Endothelial cell (in vitro differentiated cells): ENCODE results near the gene ZNF681. TPM values are rescaled to one million over a fixed set of nuclear protein-coding genes. Genes with fewer than 3 reads are reported as not detected.

Experiments
- DNase-seq: peaks from one replicate; pipeline ENCODE4 v3.0.0; 2021; ENCODE audit warnings: low spot score
- H3K27ac Mint-ChIP-seq: one replicate; pipeline ENCODE4 v1.8.0; 2021; ENCODE audit warnings: mixed read lengths, inconsistent platforms; ENCODE audit not compliant: unreplicated experiment
- H3K27me3 Mint-ChIP-seq: one replicate; pipeline ENCODE4 v1.8.0; 2021; ENCODE audit warnings: mild to moderate bottlenecking, moderate library complexity, mixed read lengths, inconsistent platforms; ENCODE audit not compliant: unreplicated experiment
- H3K36me3 Mint-ChIP-seq: one replicate; pipeline ENCODE4 v1.8.0; 2021; ENCODE audit warnings: mild to moderate bottlenecking, low read depth, mixed read lengths, inconsistent platforms; ENCODE audit not compliant: unreplicated experiment
- H3K4me1 Mint-ChIP-seq: one replicate; pipeline ENCODE4 v1.8.0; 2021; ENCODE audit warnings: mild to moderate bottlenecking, mixed read lengths, inconsistent platforms; ENCODE audit not compliant: unreplicated experiment
- H3K4me3 Mint-ChIP-seq: one replicate; pipeline ENCODE4 v1.8.0; 2021; ENCODE audit warnings: mild to moderate bottlenecking, mixed read lengths, inconsistent platforms; ENCODE audit not compliant: unreplicated experiment
- H3K9me3 Mint-ChIP-seq: one replicate; pipeline ENCODE4 v1.8.0; 2021; ENCODE audit warnings: mixed read lengths, inconsistent platforms; ENCODE audit not compliant: unreplicated experiment
- CTCF ChIP-seq: fragments of 200-600 bp; sonication (generic); IDR thresholded peaks from one replicate; pipeline ENCODE4 v1.5.0; 2021; ENCODE audit warnings: antibody characterized with exemption; ENCODE audit not compliant: unreplicated experiment
- long read RNA-seq: library from polyadenylated mRNA; unstranded; transcript quantifications from one replicate; pipeline ENCODE4 v2.0.0, GENCODE V29; 2020; ENCODE audit not compliant: unreplicated experiment
- total RNA-seq: library from RNA; stranded (reverse); fragmentation: NEBNext Ultra II Directional; extraction: Animal tissue kit (Norgen Biotek cat#: 25700); gene quantifications from one replicate; pipeline ENCODE4 v1.2.1, GENCODE V29; 2021; ENCODE audit not compliant: unreplicated experiment

ZNF681 gene
- total RNA-seq: 6.4 TPM
- long read RNA-seq: 0 reads

GRCh38 chr19:23758187-23759074, at the start of gene ZNF681:
Gene ZNF681, minus strand, starts transcription at chr19:23758891. Its CDS starts 142 bp downstream, at chr19:23758749.
- Mint-ChIP-seq H3K27me3 (peaks cover 1% of the 10 kb centered on the region), H3K27ac (peak within 1 kb of the TSS; percentile 94), H3K36me3 (peaks cover 10% of the 10 kb centered on the region), H3K4me1 (no peaks in the 10 kb centered on the region), H3K4me3 (peak within 1 kb of the TSS; percentile 96), H3K9me3 (no peaks in the 10 kb centered on the region)
- DNase-seq: peak; percentile 82
- TF ChIP-seq CTCF: peak; percentile 40

DNA sequence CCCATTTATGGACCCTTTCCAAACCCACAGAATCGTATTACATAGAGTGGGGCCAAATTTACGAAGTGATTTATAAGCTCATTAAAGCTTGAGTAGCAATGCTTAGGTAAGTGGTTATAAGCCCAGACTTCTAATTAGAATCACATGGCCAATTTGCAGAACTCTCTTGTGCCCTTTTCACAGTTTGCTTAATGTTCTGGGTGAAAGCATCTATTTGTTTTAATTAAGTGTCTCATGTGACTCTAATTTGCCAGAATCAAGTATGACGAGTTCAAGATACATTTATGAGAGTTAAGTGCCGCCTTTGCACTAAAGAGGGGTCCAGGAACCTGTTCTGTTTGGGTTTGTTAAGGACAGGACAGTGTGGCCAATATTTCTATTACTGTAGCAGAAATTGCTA, 46.0 kb upstream of the ZNF681 start:
- no peak for TF ChIP-seq CTCF
- Mint-ChIP-seq H3K27me3 (no peaks in the 10 kb centered on the region), H3K4me3 (no peak overlapping the region), H3K4me1 (no peaks in the 10 kb centered on the region), H3K27ac (no peak overlapping the region), H3K36me3 (peaks cover 5% of the 10 kb centered on the region), H3K9me3 (no peaks in the 10 kb centered on the region)
- DNase-seq: no peak

- Mint-ChIP-seq H3K4me1 (peaks cover 5% of the 10 kb centered on the region), H3K36me3 (peaks cover 4% of the 10 kb centered on the region), H3K4me3 (no peak overlapping the region), H3K27me3 (no peaks in the 10 kb centered on the region), H3K9me3 (no peaks in the 10 kb centered on the region), H3K27ac (no peak overlapping the region)
- no peak for DNase-seq
- no peak for TF ChIP-seq CTCF
Measured at GRCh38 chr19:23802290-23802689, 43.6 kb upstream of the ZNF681 start.

- H3K27ac Mint-ChIP-seq: no peak overlapping the region
- H3K9me3 Mint-ChIP-seq: no peaks in the 10 kb centered on the region
Measured at GRCh38 chr19:23801803-23802202, 43.1 kb upstream of the ZNF681 start.

More at GRCh38 chr19:23801803-23802202, 43.1 kb upstream of the ZNF681 start:
- no peak for DNase-seq
- Mint-ChIP-seq H3K4me3 (no peak overlapping the region), H3K4me1 (peaks cover 5% of the 10 kb centered on the region), H3K27me3 (no peaks in the 10 kb centered on the region), H3K36me3 (peaks cover under 1% of the 10 kb centered on the region)
- no peak for TF ChIP-seq CTCF
